HCT116 (cell line): ENCODE measurements around the gene QRICH1. TPM values are rescaled to one million over a fixed set of nuclear protein-coding genes. Genes with fewer than 3 reads are reported as not detected.
A peak's percentile ranks its signal among the peaks of the same experiment; 100 is the strongest.

ENCODE experiments used
- ATAC-seq: fragments of 200-7000 bp; cut with Tn5 transposase; 2 replicates; pipeline ENCODE4 v1.9.1; 2020; ENCODE audit warnings: mild to moderate bottlenecking, moderate library complexity
- BruUV-seq: library from RNA; stranded (reverse); fragments of 400-500 nt; replicated peaks from 2 replicates; lab custom pipeline; 2021; lab: Mats Ljungman, UMichigan
- CTCF ChIA-PET: fragments of 300-600 bp; sonication (Branson Sonifier 250); formaldehyde crosslinking; loops from one replicate; lab custom pipeline; 2021; ENCODE audit warnings: antibody characterized with exemption; lab: Charles Lee
- POLR2A ChIA-PET: fragments of 300-600, 350-600 bp; sonication (Branson Sonifier 250); formaldehyde crosslinking; loops from one replicate; lab custom pipeline; 2021; ENCODE audit warnings: antibody characterized with exemption; lab: Charles Lee
- RAD21 ChIA-PET, 2 experiments: fragments of 300-600 bp; sonication (Branson Sonifier 250); formaldehyde crosslinking; loops; one replicate each; lab custom pipeline; 2023; ENCODE audit warnings: low total read pairs in 2 of 2; ENCODE audit not compliant: uncharacterized antibody in 2 of 2, unreplicated experiment in 2 of 2, low non-redundant PET in 1 of 2; lab: Charles Lee
- DNase-seq: peaks from one replicate; pipeline ENCODE4 v3.0.0-alpha.2; 2010; ENCODE audit warnings: low read depth, low spot score
- H2AFZ ChIP-seq: fragments of 200-600 bp; shearing (Covaris generic), sonication (generic); 2 replicates; pipeline ENCODE4 v1.6.1; 2017; ENCODE audit warnings: low read depth, mixed run types, mixed read lengths, antibody characterized with exemption, low read length; ENCODE audit not compliant: poor library complexity, severe bottlenecking
- H3K27ac ChIP-seq: 2 replicates; pipeline ENCODE4 v1.5.1; 2012; ENCODE audit warnings: low read depth, low read length
- H3K27me3 ChIP-seq: fragments of 200-600 bp; sonication (generic); 2 replicates; pipeline ENCODE4 v1.6.1; 2016; ENCODE audit warnings: mixed run types, low read length, mixed read lengths; ENCODE audit not compliant: insufficient read depth
- H3K36me3 ChIP-seq, 2 experiments: fragments of 200-500 bp in 1 of 2; fragments of 200-600 bp in 1 of 2; sonication (Bioruptor generic) in 1 of 2; sonication (generic) in 1 of 2; 2 replicates each; pipeline versions ENCODE4 v1.5.1 to v1.6.1; 2014 to 2016; ENCODE audit warnings: low read length in 2 of 2, inconsistent platforms in 1 of 2, mixed read lengths in 1 of 2, mixed run types in 1 of 2; ENCODE audit not compliant: insufficient read depth in 2 of 2, control insufficient read depth in 1 of 2
- H3K4me1 ChIP-seq, 2 experiments: fragments of 200-600 bp in 1 of 2; sonication (generic) in 1 of 2; 2 replicates each; pipeline versions ENCODE4 v1.5.1 to v1.6.1; 2012 to 2017; ENCODE audit warnings: low read length in 2 of 2, inconsistent platforms in 1 of 2, mild to moderate bottlenecking in 1 of 2, mixed read lengths in 1 of 2, mixed run types in 1 of 2, moderate library complexity in 1 of 2; ENCODE audit not compliant: insufficient read depth in 2 of 2, control insufficient read depth in 1 of 2
- H3K4me2 ChIP-seq: fragments of 200-600 bp; sonication (generic); 2 replicates; pipeline ENCODE4 v1.6.1; 2017; ENCODE audit warnings: mixed run types, low read length, mixed read lengths
- H3K4me3 ChIP-seq, 2 experiments: fragments of 200-600 bp in 1 of 2; sonication (generic) in 1 of 2; replicated peaks in 1 of 2; 2 replicates each; pipeline ENCODE4 v1.5.1; 2011 to 2016; ENCODE audit warnings: low read length in 2 of 2, control low read depth in 1 of 2, low read depth in 1 of 2, mild to moderate bottlenecking in 1 of 2, mixed read lengths in 1 of 2, mixed run types in 1 of 2
- H3K79me2 ChIP-seq: fragments of 200-600 bp; sonication (generic); 2 replicates; pipeline ENCODE4 v1.6.1; 2017; ENCODE audit warnings: mild to moderate bottlenecking, mixed run types, low read length, moderate library complexity, mixed read lengths; ENCODE audit not compliant: insufficient read depth
- H3K9ac ChIP-seq: fragments of 200-600 bp; sonication (generic); 2 replicates; pipeline ENCODE4 v1.6.1; 2016; ENCODE audit warnings: low read length, mixed read lengths
- H3K9me2 ChIP-seq: fragments of 200-600 bp; sonication (generic), shearing (Covaris generic); 2 replicates; pipeline ENCODE4 v1.6.1; 2017; ENCODE audit warnings: mixed run types, mild to moderate bottlenecking, moderate library complexity; ENCODE audit not compliant: insufficient read depth
- H3K9me3 ChIP-seq, 2 experiments: fragments of 200-500 bp in 1 of 2; fragments of 200-600 bp in 1 of 2; sonication (Bioruptor generic) in 1 of 2; sonication (generic) in 1 of 2; 2 replicates each; pipeline ENCODE4 v1.6.1; 2014 to 2017; ENCODE audit warnings: low read length in 2 of 2, mixed read lengths in 2 of 2, inconsistent platforms in 1 of 2, low read depth in 1 of 2, mild to moderate bottlenecking in 1 of 2, mixed run types in 1 of 2, moderate library complexity in 1 of 2; ENCODE audit not compliant: control insufficient read depth in 1 of 2, insufficient read depth in 1 of 2
- H4K20me1 ChIP-seq: fragments of 200-600 bp; sonication (generic), shearing (Covaris generic); 2 replicates; pipeline ENCODE4 v1.6.1; 2017; ENCODE audit warnings: mixed run types, mild to moderate bottlenecking, moderate library complexity; ENCODE audit not compliant: insufficient read depth
- CBX3 ChIP-seq: IDR thresholded peaks from 2 replicates; pipeline ENCODE4 v1.6.1; 2012; ENCODE audit warnings: low read depth
- CEBPB ChIP-seq: IDR thresholded peaks from 2 replicates; pipeline ENCODE4 v1.6.1; 2012; ENCODE audit warnings: low read depth
- EGR1 ChIP-seq: IDR thresholded peaks from 2 replicates; pipeline ENCODE4 v1.6.1; 2012; ENCODE audit warnings: low read depth
- ELF1 ChIP-seq: IDR thresholded peaks from 2 replicates; pipeline ENCODE4 v1.6.1; 2012; ENCODE audit warnings: low read depth, borderline replicate concordance
- EZH2 ChIP-seq: fragments of 200-600 bp; sonication (generic); IDR thresholded peaks from 2 replicates; pipeline ENCODE4 v1.6.1; 2017; ENCODE audit warnings: antibody characterized with exemption, mixed run types
- EZH2phosphoT487 ChIP-seq: fragments of 200-600 bp; IDR thresholded peaks from 2 replicates; pipeline ENCODE4 v1.6.1; 2018; ENCODE audit warnings: antibody characterized with exemption, borderline replicate concordance
- FOSL1 ChIP-seq: IDR thresholded peaks from 2 replicates; pipeline ENCODE4 v1.6.1; 2012; ENCODE audit warnings: low read depth
- JUND ChIP-seq: IDR thresholded peaks from 2 replicates; pipeline ENCODE4 v1.6.1; 2012
- POLR2A ChIP-seq: IDR thresholded peaks from 2 replicates; pipeline ENCODE4 v1.7.0; 2011; ENCODE audit warnings: borderline replicate concordance; ENCODE audit not compliant: insufficient read depth, insufficient read length; ENCODE audit errors: extremely low read depth
- POLR2AphosphoS5 ChIP-seq: IDR thresholded peaks from 2 replicates; pipeline ENCODE4 v1.6.1; 2011; ENCODE audit warnings: mild to moderate bottlenecking, low read depth, low read length, moderate library complexity
- RAD21 ChIP-seq: IDR thresholded peaks from 2 replicates; pipeline ENCODE4 v1.6.1; 2012; ENCODE audit warnings: low read depth, mild to moderate bottlenecking
- REST ChIP-seq: IDR thresholded peaks from 2 replicates; pipeline ENCODE4 v1.6.1; 2012; ENCODE audit warnings: low read depth
- SIN3A ChIP-seq: IDR thresholded peaks from 2 replicates; pipeline ENCODE4 v1.6.1; 2012; ENCODE audit warnings: low read depth
- SP1 ChIP-seq: IDR thresholded peaks from 2 replicates; pipeline ENCODE4 v1.6.1; 2012; ENCODE audit warnings: low read depth
- SRF ChIP-seq: IDR thresholded peaks from 2 replicates; pipeline ENCODE4 v1.6.1; 2012; ENCODE audit warnings: low read depth
- TCF7L2 ChIP-seq: IDR thresholded peaks from 2 replicates; pipeline ENCODE4 v1.7.0; 2011; ENCODE audit warnings: borderline replicate concordance, inconsistent platforms; ENCODE audit not compliant: insufficient read depth, insufficient read length; ENCODE audit errors: extremely low read depth
- YY1 ChIP-seq: IDR thresholded peaks from 2 replicates; pipeline ENCODE4 v1.6.1; 2011; ENCODE audit warnings: low read length, low read depth, moderate library complexity, mild to moderate bottlenecking; ENCODE audit not compliant: insufficient replicate concordance; ENCODE audit errors: extremely low read depth
- ZFX ChIP-seq: fragments of 450-650 bp; IDR thresholded peaks from 2 replicates; pipeline ENCODE4 v1.6.1; 2017
- ZNF274 ChIP-seq: fragments of 200-500 bp; sonication (Bioruptor generic); IDR thresholded peaks from 2 replicates; pipeline ENCODE4 v1.6.1; 2014; ENCODE audit warnings: mild to moderate bottlenecking, low read depth, low read length, inconsistent platforms
- intact Hi-C: fragments of 100-400 bp; cut with micrococcal nuclease; formaldehyde crosslinking; loops from 2 replicates; pipeline ENCODE4 v1.10.0; 2022
- total RNA-seq: library from RNA; stranded (reverse); gene quantifications from one replicate; pipeline ENCODE4 v1.2.1, GENCODE V29; 2021; ENCODE audit not compliant: unreplicated experiment
- TF ChIP-seq, protein P1 (sequence below): IDR thresholded peaks from 2 replicates; pipeline ENCODE4 v1.6.1; 2012
- TF ChIP-seq, protein P2 (sequence below), 3 experiments: fragments of 200-600 bp in 1 of 3; sonication (generic) in 1 of 3; IDR thresholded peaks in 2 of 3; conservative IDR thresholded peaks in 1 of 3; 2 replicates each; pipeline ENCODE4 v1.5.1; 2012 to 2017; ENCODE audit warnings: low read depth in 2 of 3, low read length in 2 of 3, antibody characterized with exemption in 1 of 3, borderline replicate concordance in 1 of 3, control low read depth in 1 of 3, mild to moderate bottlenecking in 1 of 3, mixed read lengths in 1 of 3, mixed run types in 1 of 3, moderate library complexity in 1 of 3; ENCODE audit not compliant: insufficient read depth in 1 of 3
- TF ChIP-seq, protein P3 (sequence below): IDR thresholded peaks from 2 replicates; pipeline ENCODE4 v1.6.1; 2012

QRICH1 gene
- total RNA-seq, 1 experiment from 2014 or later, result 105 TPM

GRCh38 chr3:48989796-48990635 lies 103.9 kb downstream of the QRICH1 start, which contains the start of gene P4HTM:
Gene P4HTM, plus strand, starts transcription at chr3:48990241. Its CDS starts 16 bp downstream, at chr3:48990257.
- BruUV-seq, result no TSS peak
- DNase-seq, result peak; percentile 72
- intact Hi-C loops, result loop anchor here (1.0 to 2.0 kb wide), 3 partner anchors 31 to 169 kb away; partner anchors contain the start of gene LAMB2
- H3K9ac ChIP-seq, result peak within 1 kb of the TSS; percentile 83
- H3K27ac ChIP-seq, result peak within 1 kb of the TSS; percentile 98
- H3K4me2 ChIP-seq, result peak within 1 kb of the TSS; percentile 85
- H4K20me1 ChIP-seq, result no peaks in the 10 kb centered on the region
- ChIA-PET CTCF (interaction anchor here (0.6 to 3.5 kb wide), 5 partner anchors 17 to 415 kb away, joined by 3 to 42 read pairs (median 3); partner anchors contain the start of genes NDUFAF3 and WDR6), POLR2A (interaction anchor here (1.2 to 5.1 kb wide), 4 partner anchors 10 to 39 kb away, joined by 3 to 30 read pairs (median 14); partner anchors contain the start of genes IMPDH2, NDUFAF3 and WDR6), RAD21 (interaction anchor here in 1 of 2 experiments (0.6 kb wide), 1 partner anchor 307 kb away, joined by 3 read pairs; no protein-coding TSS in a partner anchor)
- H3K9me3 ChIP-seq, result no peaks in the 10 kb centered on the region
- H2AFZ ChIP-seq, result no peak within 1 kb of the TSS
- peak within 1 kb of the TSS; percentile 76 to 80 for H3K4me3 ChIP-seq
- H3K79me2 ChIP-seq, result peaks cover 47% of the 10 kb centered on the region
- no peaks in the 10 kb centered on the region for H3K9me2 ChIP-seq
- peaks cover 23 to 27% of the 10 kb centered on the region in 2 experiments for H3K4me1 ChIP-seq
- ATAC-seq, result peak; percentile 77
- H3K27me3 ChIP-seq, result no peaks in the 10 kb centered on the region
- peaks cover 0 to 10% of the 10 kb centered on the region in 2 experiments; a peak in 3 of 4 replicates for H3K36me3 ChIP-seq
- TF ChIP-seq REST (no peak), JUND (peak; percentile 80), SRF (no peak), SP1 (peak; percentile 44), RAD21 (0 out of 2 replicates have a peak, but pooled peaks have one; percentile 30), ZFX (peak; percentile 97), ZNF274 (no peak), CEBPB (no peak), EZH2phosphoT487 (no peak), POLR2A (peak; percentile 85), POLR2AphosphoS5 (peak; percentile 57), YY1 (peak; percentile 80), FOSL1 (peak; percentile 90), TCF7L2 (peak; percentile 55), SIN3A (peak; percentile 83), EZH2 (no peak), EGR1 (peak; percentile 98), CBX3 (no peak; the same call in 1 of the 2 replicates), ELF1 (no peak)
- TF ChIP-seq, protein P1, sequence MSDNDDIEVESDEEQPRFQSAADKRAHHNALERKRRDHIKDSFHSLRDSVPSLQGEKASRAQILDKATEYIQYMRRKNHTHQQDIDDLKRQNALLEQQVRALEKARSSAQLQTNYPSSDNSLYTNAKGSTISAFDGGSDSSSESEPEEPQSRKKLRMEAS, result no peak
- TF ChIP-seq, protein P2, sequence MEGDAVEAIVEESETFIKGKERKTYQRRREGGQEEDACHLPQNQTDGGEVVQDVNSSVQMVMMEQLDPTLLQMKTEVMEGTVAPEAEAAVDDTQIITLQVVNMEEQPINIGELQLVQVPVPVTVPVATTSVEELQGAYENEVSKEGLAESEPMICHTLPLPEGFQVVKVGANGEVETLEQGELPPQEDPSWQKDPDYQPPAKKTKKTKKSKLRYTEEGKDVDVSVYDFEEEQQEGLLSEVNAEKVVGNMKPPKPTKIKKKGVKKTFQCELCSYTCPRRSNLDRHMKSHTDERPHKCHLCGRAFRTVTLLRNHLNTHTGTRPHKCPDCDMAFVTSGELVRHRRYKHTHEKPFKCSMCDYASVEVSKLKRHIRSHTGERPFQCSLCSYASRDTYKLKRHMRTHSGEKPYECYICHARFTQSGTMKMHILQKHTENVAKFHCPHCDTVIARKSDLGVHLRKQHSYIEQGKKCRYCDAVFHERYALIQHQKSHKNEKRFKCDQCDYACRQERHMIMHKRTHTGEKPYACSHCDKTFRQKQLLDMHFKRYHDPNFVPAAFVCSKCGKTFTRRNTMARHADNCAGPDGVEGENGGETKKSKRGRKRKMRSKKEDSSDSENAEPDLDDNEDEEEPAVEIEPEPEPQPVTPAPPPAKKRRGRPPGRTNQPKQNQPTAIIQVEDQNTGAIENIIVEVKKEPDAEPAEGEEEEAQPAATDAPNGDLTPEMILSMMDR (IDR thresholded peaks at IDR 0.05 in 2 of 3, conservative IDR thresholded peaks at IDR 0.05 in 1 of 3; ENCODE audit: borderline replicate concordance in 1 of 3, insufficient read depth in 1 of 3, low read depth in 2 of 3, low read length in 2 of 3), result peak; percentile 20 to 24 (median 24); a peak in 3 of 6 replicates
- TF ChIP-seq, protein P3, sequence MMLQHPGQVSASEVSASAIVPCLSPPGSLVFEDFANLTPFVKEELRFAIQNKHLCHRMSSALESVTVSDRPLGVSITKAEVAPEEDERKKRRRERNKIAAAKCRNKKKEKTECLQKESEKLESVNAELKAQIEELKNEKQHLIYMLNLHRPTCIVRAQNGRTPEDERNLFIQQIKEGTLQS, result no peak
